Adipocyte (in vitro differentiated cells): Measurements from ENCODE around the gene SETD1A.

ENCODE experiments used
- DNase-seq: peaks from one replicate; pipeline ENCODE4 v3.0.0-alpha.2; 2015; ENCODE audit warnings: low read depth
- H3K27me3 ChIP-seq: replicated peaks from 2 replicates; pipeline ENCODE4 v1.7.0; 2013; ENCODE audit warnings: mild to moderate bottlenecking, low read length, moderate library complexity; ENCODE audit not compliant: control insufficient read depth, insufficient read depth
- H3K36me3 ChIP-seq: 2 replicates; pipeline ENCODE4 v1.7.0; 2013; ENCODE audit warnings: low read length, mild to moderate bottlenecking, moderate library complexity; ENCODE audit not compliant: control insufficient read depth, insufficient read depth, severe bottlenecking
- H3K4me1 ChIP-seq: 2 replicates; pipeline ENCODE4 v1.7.0; 2013; ENCODE audit warnings: mild to moderate bottlenecking, low read length, moderate library complexity; ENCODE audit not compliant: control insufficient read depth, insufficient read depth
- H3K4me3 ChIP-seq: 2 replicates; pipeline ENCODE4 v1.7.0; 2013; ENCODE audit warnings: mild to moderate bottlenecking, low read length, moderate library complexity
- H3K9ac ChIP-seq: 2 replicates; pipeline ENCODE4 v1.7.0; 2013; ENCODE audit warnings: mild to moderate bottlenecking, low read length, moderate library complexity
- H3K9me3 ChIP-seq: 2 replicates; pipeline ENCODE4 v1.7.0; 2013; ENCODE audit warnings: mild to moderate bottlenecking, low read length, moderate library complexity; ENCODE audit not compliant: control insufficient read depth

The SETD1A gene

GRCh38 chr16:30923554-30924075 lies 33.9 kb upstream of the SETD1A start, which contains the start of gene FBXL19:
TSS of gene FBXL19 (plus strand) at chr16:30923572. CDS start at chr16:30925755, 2,183 bp downstream.
- no peaks in the 10 kb centered on the region for H3K9me3 ChIP-seq
- no peak for DNase-seq

GRCh38 chr16:30924076-30924912 lies 33.3 kb upstream of the SETD1A start:
- H3K27me3 ChIP-seq, result no peaks in the 10 kb centered on the region
- H3K36me3 ChIP-seq, result peaks cover 4% of the 10 kb centered on the region
- peak overlapping the region; percentile 79 for H3K4me3 ChIP-seq
- H3K9me3 ChIP-seq, result no peaks in the 10 kb centered on the region
- H3K4me1 ChIP-seq, result peaks cover 5% of the 10 kb centered on the region
- peak overlapping the region; percentile 73 for H3K9ac ChIP-seq
- peak; percentile 37 for DNase-seq

More at GRCh38 chr16:30923554-30924075, 33.9 kb upstream of the SETD1A start, which contains the start of gene FBXL19:
- Histone ChIP-seq H3K27me3 (no peaks in the 10 kb centered on the region), H3K36me3 (peaks cover 4% of the 10 kb centered on the region), H3K4me3 (peak within 1 kb of the TSS; percentile 89), H3K4me1 (peaks cover 5% of the 10 kb centered on the region), H3K9ac (peak within 1 kb of the TSS; percentile 84)

GRCh38 chr16:30924913-30925631 lies 32.5 kb upstream of the SETD1A start:
- H3K9ac ChIP-seq, result peak overlapping the region; percentile 73
- H3K9me3 ChIP-seq, result no peaks in the 10 kb centered on the region
- peak; percentile 14 for DNase-seq
- H3K4me1 ChIP-seq, result peaks cover 5% of the 10 kb centered on the region
- peaks cover 4% of the 10 kb centered on the region for H3K36me3 ChIP-seq
- H3K4me3 ChIP-seq, result peak overlapping the region; percentile 79
- no peaks in the 10 kb centered on the region for H3K27me3 ChIP-seq

GRCh38 chr16:30925632-30925987 lies 31.9 kb upstream of the SETD1A start:
- Histone ChIP-seq H3K36me3 (peaks cover 6% of the 10 kb centered on the region), H3K9ac (no peak overlapping the region)

GRCh38 chr16:30925995-30926811 lies 31.4 kb upstream of the SETD1A start:
- Histone ChIP-seq H3K9me3 (no peaks in the 10 kb centered on the region), H3K27me3 (no peaks in the 10 kb centered on the region), H3K4me3 (no peak overlapping the region), H3K4me1 (peaks cover 5% of the 10 kb centered on the region), H3K9ac (no peak overlapping the region), H3K36me3 (peaks cover 12% of the 10 kb centered on the region)
- no peak for DNase-seq

More at GRCh38 chr16:30925632-30925987, 31.9 kb upstream of the SETD1A start:
- H3K9me3 ChIP-seq, result no peaks in the 10 kb centered on the region
- H3K4me1 ChIP-seq, result peaks cover 5% of the 10 kb centered on the region
- DNase-seq, result no peak
- no peaks in the 10 kb centered on the region for H3K27me3 ChIP-seq
- no peak overlapping the region for H3K4me3 ChIP-seq

GRCh38 chr16:30926937-30927788 lies 30.4 kb upstream of the SETD1A start:
- Histone ChIP-seq H3K9ac (no peak overlapping the region), H3K4me3 (no peak overlapping the region), H3K9me3 (no peaks in the 10 kb centered on the region), H3K36me3 (peaks cover 18% of the 10 kb centered on the region), H3K27me3 (no peaks in the 10 kb centered on the region), H3K4me1 (no peaks in the 10 kb centered on the region)
- DNase-seq, result no peak

- Histone ChIP-seq H3K4me3 (no peak overlapping the region), H3K9ac (no peak overlapping the region), H3K4me1 (no peaks in the 10 kb centered on the region), H3K27me3 (no peaks in the 10 kb centered on the region), H3K9me3 (no peaks in the 10 kb centered on the region), H3K36me3 (peaks cover 23% of the 10 kb centered on the region)
- peak; percentile 38 for DNase-seq
Measured at GRCh38 chr16:30927789-30928378, 29.7 kb upstream of the SETD1A start.

GRCh38 chr16:30928390-30928789 lies 29.2 kb upstream of the SETD1A start:
- Histone ChIP-seq H3K9ac (no peak overlapping the region), H3K9me3 (no peaks in the 10 kb centered on the region), H3K4me3 (no peak overlapping the region), H3K4me1 (no peaks in the 10 kb centered on the region), H3K27me3 (no peaks in the 10 kb centered on the region), H3K36me3 (peaks cover 23% of the 10 kb centered on the region)
- DNase-seq, result no peak

- Histone ChIP-seq H3K4me1 (no peaks in the 10 kb centered on the region), H3K36me3 (peaks cover 23% of the 10 kb centered on the region), H3K27me3 (no peaks in the 10 kb centered on the region), H3K9me3 (no peaks in the 10 kb centered on the region), H3K9ac (no peak overlapping the region), H3K4me3 (no peak overlapping the region)
- no peak for DNase-seq
Measured at GRCh38 chr16:30929167-30929566, 28.4 kb upstream of the SETD1A start.

- no peak overlapping the region for H3K4me3 ChIP-seq
- DNase-seq, result no peak
- no peaks in the 10 kb centered on the region for H3K27me3 ChIP-seq
- H3K9me3 ChIP-seq, result no peaks in the 10 kb centered on the region
- peaks cover 27% of the 10 kb centered on the region for H3K36me3 ChIP-seq
- no peak overlapping the region for H3K9ac ChIP-seq
- H3K4me1 ChIP-seq, result no peaks in the 10 kb centered on the region
Measured at GRCh38 chr16:30930160-30930571, 27.4 kb upstream of the SETD1A start.
